Urinary bladder (tissue), 4 donors: ENCODE data around the gene BTRC. TPM values are rescaled to one million over a fixed set of nuclear protein-coding genes. Genes with fewer than 3 reads are reported as not detected.

Source experiments
- DNase-seq: peaks from one replicate; pipeline ENCODE4 v3.0.0-alpha.2; 2015; ENCODE audit errors: extremely low spot score
- H3K27ac ChIP-seq: one replicate; pipeline ENCODE4 v1.5.1; 2013; ENCODE audit warnings: low read depth, mild to moderate bottlenecking, moderate library complexity
- H3K36me3 ChIP-seq: one replicate; pipeline ENCODE4 v1.6.1; 2013; ENCODE audit warnings: mild to moderate bottlenecking, moderate library complexity; ENCODE audit not compliant: insufficient read depth
- H3K4me1 ChIP-seq: one replicate; pipeline ENCODE4 v1.6.1; 2013; ENCODE audit warnings: mild to moderate bottlenecking, moderate library complexity; ENCODE audit not compliant: insufficient read depth
- H3K4me3 ChIP-seq: one replicate; pipeline ENCODE4 v1.5.1; 2013; ENCODE audit warnings: low read depth, low read length
- WGBS: extraction: QIAGEN DNeasy Blood & Tissue Kit; methylation state at CpG from one replicate; pipeline ENCODE4 v1.1.7; 2013; 5-methylcytosine and 5-hydroxymethylcytosine counted together
- polyA plus RNA-seq: library from polyadenylated mRNA; stranded (reverse); fragments of 200-250 nt; gene quantifications from one replicate; pipeline ENCODE4 v1.2.3, GENCODE V29; 2013
- total RNA-seq: library from RNA; depleted of rRNA; stranded (reverse); fragments of >200 nt; gene quantifications from one replicate; pipeline ENCODE4 v1.2.3, GENCODE V29; 2014
- donor health status: healthy with polysubstance abuse.
- donor health status: healthy.

The BTRC gene
- total and polyA plus RNA-seq, 2 donors, result 8.5 to 17.0 TPM

- no peak for DNase-seq
- WGBS, result 77% methylated on average over 25 of the region's 25 CpGs
- no peak overlapping the region for H3K4me3 ChIP-seq
- H3K36me3 ChIP-seq, result no peaks in the 10 kb centered on the region
- H3K4me1 ChIP-seq, result no peaks in the 10 kb centered on the region
- H3K27ac ChIP-seq, result no peak overlapping the region
These were observed 220.2 kb downstream of the BTRC start for GRCh38 chr10:101573885-101574753.

GRCh38 chr10:101575091-101575490 lies 221.1 kb downstream of the BTRC start:
- no peak for DNase-seq
- 84% methylated on average over 3 of the region's 3 CpGs for WGBS
- no peaks in the 10 kb centered on the region for H3K4me1 ChIP-seq
- no peak overlapping the region for H3K27ac ChIP-seq
- H3K4me3 ChIP-seq, result no peak overlapping the region
- peaks cover 5% of the 10 kb centered on the region for H3K36me3 ChIP-seq

- Histone ChIP-seq H3K4me3 (no peak overlapping the region), H3K36me3 (peaks cover 5% of the 10 kb centered on the region), H3K27ac (no peak overlapping the region), H3K4me1 (no peaks in the 10 kb centered on the region)
- DNase-seq, result no peak
- WGBS, result 87% methylated on average over 7 of the region's 7 CpGs
These were observed 221.7 kb downstream of the BTRC start for GRCh38 chr10:101575580-101576210.

DNA sequence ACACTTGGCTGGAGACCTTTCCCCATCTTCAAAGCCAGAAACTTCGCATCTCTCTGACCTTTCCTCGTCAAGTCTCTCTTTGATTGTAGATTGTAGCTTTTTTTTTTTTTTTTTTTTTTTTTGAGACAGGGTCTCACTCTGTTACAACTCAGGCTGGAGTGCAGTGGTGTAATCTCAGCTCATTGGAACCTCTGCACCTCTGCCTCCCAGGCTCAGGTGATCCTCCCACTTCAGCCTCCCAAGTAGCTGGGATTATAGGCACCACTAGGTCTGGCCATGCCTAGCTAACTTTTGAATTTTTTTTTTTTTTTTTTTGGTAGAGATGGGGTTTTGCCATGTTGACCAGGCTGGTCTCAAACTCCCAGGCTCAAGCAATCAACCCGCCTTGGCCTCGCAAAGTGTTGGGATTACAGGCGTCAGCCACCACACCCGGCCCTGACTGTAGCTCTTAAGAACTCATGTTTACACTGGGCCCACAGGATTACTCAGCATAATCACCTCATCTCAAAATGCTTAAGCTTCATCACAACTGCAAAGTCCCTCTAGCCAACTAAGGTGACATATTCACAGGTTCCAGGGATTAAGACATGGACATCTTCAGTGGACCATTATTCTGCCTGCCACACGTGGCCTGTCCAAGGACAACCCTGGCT lies 222.4 kb downstream of the BTRC start:
- no peak overlapping the region for H3K4me3 ChIP-seq
- 85% methylated on average over 7 of the region's 7 CpGs for whole genome bisulfite sequencing
- H3K4me1 ChIP-seq, result no peaks in the 10 kb centered on the region
- no peak overlapping the region for H3K27ac ChIP-seq
- DNase-seq, result no peak
- H3K36me3 ChIP-seq, result peaks cover 5% of the 10 kb centered on the region

GRCh38 chr10:101577121-101577871 lies 223.3 kb downstream of the BTRC start:
- no peak for DNase-seq
- WGBS, result 89% methylated on average over 7 of the region's 7 CpGs
- no peaks in the 10 kb centered on the region for H3K4me1 ChIP-seq
- peaks cover 5% of the 10 kb centered on the region for H3K36me3 ChIP-seq
- H3K4me3 ChIP-seq, result no peak overlapping the region
- no peak overlapping the region for H3K27ac ChIP-seq

DNA sequence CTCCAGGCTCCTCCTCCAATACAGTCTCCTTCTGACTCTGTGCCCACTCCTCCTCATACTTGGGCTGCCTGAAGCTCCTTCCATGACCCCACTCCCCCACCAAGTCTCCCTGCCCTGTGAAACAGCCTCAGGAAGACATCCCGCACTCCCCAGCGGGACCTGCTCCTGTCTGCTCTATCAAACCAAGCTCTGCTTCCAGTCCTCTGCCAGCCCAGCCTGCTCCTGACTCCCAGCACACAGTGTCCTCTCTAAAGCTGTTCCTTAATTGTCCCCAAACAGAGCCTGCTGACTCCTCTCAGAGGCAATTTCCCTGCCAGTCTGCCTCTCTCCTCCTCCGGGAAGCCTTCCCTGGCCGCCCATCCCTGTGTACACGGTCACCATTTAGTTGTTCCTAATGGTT lies 224.2 kb downstream of the BTRC start:
- WGBS, result 88% methylated on average over 5 of the region's 5 CpGs
- no peak for DNase-seq
- Histone ChIP-seq H3K27ac (no peak overlapping the region), H3K4me1 (no peaks in the 10 kb centered on the region), H3K36me3 (peaks cover 5% of the 10 kb centered on the region), H3K4me3 (no peak overlapping the region)

GRCh38 chr10:101578803-101579515 lies 225.0 kb downstream of the BTRC start:
- Histone ChIP-seq H3K4me1 (no peaks in the 10 kb centered on the region), H3K27ac (no peak overlapping the region), H3K4me3 (no peak overlapping the region), H3K36me3 (peaks cover 5% of the 10 kb centered on the region)
- no peak for DNase-seq
- 90% methylated on average over 13 of the region's 13 CpGs for WGBS

GRCh38 chr10:101579516-101579870 lies 225.5 kb downstream of the BTRC start:
- 97% methylated on average over 12 of the region's 12 CpGs for WGBS
- Histone ChIP-seq H3K4me1 (no peaks in the 10 kb centered on the region), H3K4me3 (no peak overlapping the region), H3K27ac (no peak overlapping the region), H3K36me3 (peaks cover 5% of the 10 kb centered on the region)
- no peak for DNase-seq

DNA sequence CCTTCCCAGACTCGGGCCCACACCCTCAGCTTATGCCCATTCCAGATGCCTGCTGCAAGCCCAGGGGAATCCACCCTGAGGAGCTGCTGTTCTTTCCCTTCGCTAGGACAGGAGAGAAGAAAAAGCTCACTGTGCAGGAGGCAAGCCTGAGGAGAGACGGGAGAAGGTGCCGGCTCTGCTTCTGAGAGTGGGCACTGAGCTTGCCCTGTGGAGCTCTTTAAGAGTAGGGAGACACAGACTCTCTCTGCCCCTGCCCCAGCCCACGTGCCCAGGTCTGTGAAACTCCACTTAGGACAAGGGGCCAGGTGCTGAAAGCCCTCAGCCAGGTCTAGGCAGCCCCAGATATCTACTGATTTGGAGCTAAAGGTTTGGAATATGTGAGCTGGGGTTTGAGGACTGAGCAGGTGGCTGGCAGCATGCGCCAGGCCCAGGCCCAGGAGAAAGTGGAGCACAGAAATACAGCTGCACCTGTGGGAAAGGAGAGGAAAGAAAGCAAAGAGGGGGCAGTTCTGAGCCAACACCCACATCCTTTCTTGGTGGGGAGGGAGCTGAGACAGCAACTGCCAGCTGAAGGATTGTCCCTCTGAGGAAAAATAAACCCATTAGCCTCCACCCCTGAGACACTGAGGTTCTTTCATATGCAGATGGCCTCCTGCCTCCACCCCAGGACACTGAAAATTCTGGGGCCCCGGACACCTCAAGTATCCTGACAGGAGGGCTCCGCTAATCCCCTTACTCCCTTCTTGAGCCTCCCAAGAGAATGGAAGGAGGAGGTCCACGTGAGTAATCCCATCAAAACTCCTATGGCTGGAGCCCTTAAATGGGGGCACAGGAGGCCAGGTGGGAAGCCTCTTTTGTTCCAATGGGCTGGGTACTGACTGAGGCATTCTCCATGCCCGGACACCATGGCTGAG lies 226.8 kb downstream of the BTRC start:
- Histone ChIP-seq H3K4me1 (no peaks in the 10 kb centered on the region), H3K36me3 (peaks cover 5% of the 10 kb centered on the region), H3K27ac (no peak overlapping the region), H3K4me3 (no peak overlapping the region)
- no peak for DNase-seq
- 81% methylated on average over 10 of the region's 10 CpGs for WGBS

GRCh38 chr10:101585841-101586240 lies 231.9 kb downstream of the BTRC start:
- no peak overlapping the region for H3K4me3 ChIP-seq
- H3K36me3 ChIP-seq, result no peaks in the 10 kb centered on the region
- DNase-seq, result no peak
- H3K27ac ChIP-seq, result no peak overlapping the region
- H3K4me1 ChIP-seq, result no peaks in the 10 kb centered on the region
- 95% methylated on average over 9 of the region's 9 CpGs for WGBS

DNA sequence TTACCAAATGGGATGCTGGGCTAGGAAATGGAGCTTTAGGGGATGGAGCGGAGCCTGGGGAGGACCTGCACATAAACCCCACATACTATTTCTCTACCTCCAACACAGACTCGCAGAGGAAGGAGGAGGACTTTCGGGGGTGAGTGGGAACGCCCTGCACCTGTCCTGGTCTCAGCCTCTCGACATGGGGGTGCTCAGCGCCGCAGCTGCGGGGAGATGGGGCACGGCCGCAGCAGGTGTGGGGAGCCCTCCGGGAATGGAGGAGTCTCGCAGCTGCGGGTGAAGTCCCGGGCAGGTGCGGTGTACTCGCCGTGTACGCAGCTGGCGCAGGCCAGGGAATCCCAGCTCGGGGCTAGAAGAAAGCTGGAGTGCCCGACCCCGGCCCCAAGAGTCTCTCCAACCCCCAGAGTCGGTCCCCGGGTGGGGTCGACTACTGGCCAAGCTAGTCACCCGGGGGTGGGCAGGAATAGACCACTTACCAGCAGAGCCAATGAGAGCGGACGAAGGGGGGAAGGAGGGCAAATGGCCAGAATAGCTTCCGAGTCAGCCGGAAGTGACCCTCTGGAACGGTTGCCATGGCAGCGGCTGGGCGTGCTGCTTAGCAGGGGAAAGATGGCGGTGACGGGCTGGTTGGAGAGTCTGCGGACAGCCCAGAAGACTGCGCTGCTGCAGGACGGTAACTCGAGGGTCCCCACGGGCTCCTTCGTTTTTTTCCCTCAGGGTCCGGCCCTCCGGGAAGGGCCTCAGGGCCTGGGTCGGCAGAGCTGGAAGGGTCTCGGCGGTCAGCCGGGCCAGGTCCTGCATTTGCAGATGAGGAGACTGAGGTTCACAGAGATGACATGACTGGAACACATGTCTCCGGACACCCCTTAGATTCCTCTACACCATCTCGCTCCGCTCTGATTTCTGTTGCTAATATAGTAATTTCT lies 234.0 kb downstream of the BTRC start, which contains the start of the genes DPCD and POLL:
TSS of gene DPCD (plus strand) at position 597 of the 929 bp plus-strand sequence. CDS start at position 613, 16 bp downstream.
TSS of gene POLL (minus strand) at position 533 of the 929 bp plus-strand sequence. CDS start 897 bp downstream, outside the sequence.
- no peak within 1 kb of the TSS for H3K27ac ChIP-seq
- peak within 1 kb of the TSS; percentile 83 for H3K4me3 ChIP-seq
- H3K36me3 ChIP-seq, result no peaks in the 10 kb centered on the region
- under 1% methylated on average over 50 of the region's 50 CpGs for WGBS
- DNase-seq, result peak; percentile 93
- H3K4me1 ChIP-seq, result no peaks in the 10 kb centered on the region
